H1 (cell line): ENCODE data around the gene SLC6A6. TPM values are rescaled to one million over a fixed set of nuclear protein-coding genes. Genes with fewer than 3 reads are reported as not detected.

ENCODE experiments used
- CTCF ChIA-PET: fragments of 300-600 bp; sonication (Branson Sonifier 250); formaldehyde crosslinking; loops from one replicate; lab custom pipeline; 2021; ENCODE audit not compliant: partially characterized antibody; lab: Charles Lee
- POLR2A ChIA-PET: fragments of 300-600 bp; sonication (Branson Sonifier 250); formaldehyde crosslinking; loops from one replicate; lab custom pipeline; 2021; ENCODE audit warnings: inconsistent platforms; ENCODE audit not compliant: partially characterized antibody; lab: Charles Lee
- DNase-seq, 2 experiments: peaks; one replicate each; pipeline versions ENCODE4 v3.0.0 to v3.0.0-alpha.2; 2010 to 2022; ENCODE audit warnings: low spot score in 2 of 2, low read depth in 1 of 2, mixed read lengths in 1 of 2
- FAIRE-seq: peaks from 2 replicates; lab custom pipeline; 2011; peaks lifted over from hg19 to GRCh38; lab: Jason Lieb, UNC
- H2AFZ ChIP-seq: 2 replicates; pipeline ENCODE4 v1.8.1; 2012; ENCODE audit warnings: low read length, inconsistent platforms
- H2AK5ac ChIP-seq: 2 replicates; pipeline ENCODE4 v1.6.1; 2013; ENCODE audit warnings: low read depth, low read length
- H2BK120ac ChIP-seq: replicated peaks from 2 replicates; pipeline ENCODE3; 2013; ENCODE audit warnings: low read depth, low read length, inconsistent platforms
- H2BK12ac ChIP-seq: 2 replicates; pipeline ENCODE4 v1.6.1; 2013; ENCODE audit warnings: low read depth, low read length
- H2BK15ac ChIP-seq: 2 replicates; pipeline ENCODE4 v1.6.1; 2013; ENCODE audit warnings: low read length
- H2BK20ac ChIP-seq: 2 replicates; pipeline ENCODE4 v1.6.1; 2013; ENCODE audit warnings: low read length
- H2BK5ac ChIP-seq: 2 replicates; pipeline ENCODE4 v1.6.1; 2013; ENCODE audit warnings: low read depth, low read length
- H3K14ac ChIP-seq: 2 replicates; pipeline ENCODE4 v1.6.1; 2013; ENCODE audit warnings: inconsistent platforms; ENCODE audit not compliant: insufficient read length
- H3K18ac ChIP-seq: 2 replicates; pipeline ENCODE4 v1.6.1; 2013; ENCODE audit warnings: low read length; ENCODE audit errors: extremely low read depth
- H3K23ac ChIP-seq: 2 replicates; pipeline ENCODE4 v1.6.1; 2013; ENCODE audit warnings: inconsistent platforms; ENCODE audit not compliant: insufficient read length
- H3K23me2 ChIP-seq: 2 replicates; pipeline ENCODE4 v1.6.1; 2013; ENCODE audit warnings: low read depth, low read length
- H3K27ac ChIP-seq: 2 replicates; pipeline ENCODE4 v1.6.1; 2011; ENCODE audit warnings: low read depth, low read length, inconsistent platforms
- H3K27me3 ChIP-seq, 4 experiments: replicated peaks in 1 of 4; 1 replicate in 1 of 4; 2 replicates in 3 of 4; pipeline versions ENCODE4 v1.6.1 to v1.8.1; 2011 to 2013; ENCODE audit warnings: low read length in 3 of 4, mild to moderate bottlenecking in 3 of 4, inconsistent platforms in 2 of 4, mixed read lengths in 2 of 4, moderate library complexity in 1 of 4; ENCODE audit not compliant: control insufficient read depth in 3 of 4, insufficient read depth in 3 of 4; ENCODE audit errors: extremely low read depth in 1 of 4
- H3K36me3 ChIP-seq, 4 experiments: 2 replicates each; pipeline versions ENCODE4 v1.6.1 to v1.8.1; 2011 to 2013; ENCODE audit warnings: mild to moderate bottlenecking in 4 of 4, low read length in 3 of 4, moderate library complexity in 2 of 4, control low read depth in 1 of 4, inconsistent platforms in 1 of 4; ENCODE audit not compliant: insufficient read depth in 4 of 4, control insufficient read depth in 2 of 4
- H3K4ac ChIP-seq: replicated peaks from 2 replicates; pipeline ENCODE3; 2013; ENCODE audit warnings: low read length, low read depth, mixed read lengths, inconsistent platforms; ENCODE audit not compliant: insufficient read length
- H3K4me1 ChIP-seq, 4 experiments: replicated peaks in 1 of 4; 1 replicate in 1 of 4; 2 replicates in 3 of 4; pipeline versions ENCODE4 v1.6.1 to v1.8.1; 2011 to 2013; ENCODE audit warnings: low read length in 3 of 4, inconsistent platforms in 2 of 4, mixed read lengths in 1 of 4; ENCODE audit not compliant: insufficient read depth in 4 of 4, control insufficient read depth in 3 of 4
- H3K4me2 ChIP-seq, 2 experiments: 2 replicates each; pipeline versions ENCODE4 v1.6.1 to v1.8.1; 2011 to 2013; ENCODE audit warnings: low read depth in 2 of 2, low read length in 2 of 2, control low read depth in 1 of 2, inconsistent platforms in 1 of 2, mild to moderate bottlenecking in 1 of 2; ENCODE audit not compliant: insufficient read depth in 1 of 2
- H3K4me3 ChIP-seq, 4 experiments: fragments of 200-600, 300-600 bp in 1 of 4; sonication (generic), shearing (Covaris generic), sonication (Bioruptor Twin) in 1 of 4; 2 replicates each; pipeline versions ENCODE4 v1.5.1 to v1.8.1; 2011 to 2016; ENCODE audit warnings: low read length in 4 of 4, low read depth in 3 of 4, control low read depth in 2 of 4, inconsistent platforms in 2 of 4, mild to moderate bottlenecking in 2 of 4, mixed read lengths in 1 of 4, moderate library complexity in 1 of 4; ENCODE audit not compliant: insufficient read depth in 2 of 4; ENCODE audit errors: extremely low read depth in 1 of 4
- H3K56ac ChIP-seq: replicated peaks from 2 replicates; pipeline ENCODE3; 2013; ENCODE audit warnings: low read depth, mild to moderate bottlenecking, mixed read lengths, low read length, inconsistent platforms; ENCODE audit not compliant: insufficient read length
- H3K79me1 ChIP-seq: 2 replicates; pipeline ENCODE4 v1.6.1; 2013; ENCODE audit warnings: low read depth, low read length, control low read depth
- H3K79me2 ChIP-seq, 2 experiments: 2 replicates each; pipeline versions ENCODE4 v1.6.1 to v1.8.1; 2012 to 2013; ENCODE audit warnings: low read length in 2 of 2, mild to moderate bottlenecking in 2 of 2, inconsistent platforms in 1 of 2; ENCODE audit not compliant: insufficient read depth in 2 of 2, control insufficient read depth in 1 of 2
- H3K9ac ChIP-seq, 4 experiments: replicated peaks in 1 of 4; 1 replicate in 1 of 4; 2 replicates in 3 of 4; pipeline versions ENCODE4 v1.6.1 to v1.8.1; 2011 to 2013; ENCODE audit warnings: low read depth in 3 of 4, low read length in 3 of 4, control low read depth in 2 of 4, mild to moderate bottlenecking in 2 of 4, moderate library complexity in 2 of 4, inconsistent platforms in 1 of 4; ENCODE audit errors: extremely low read depth in 1 of 4
- H3K9me3 ChIP-seq, 2 experiments: 2 replicates each; pipeline versions ENCODE4 v1.6.1 to v1.8.1; 2012 to 2013; ENCODE audit warnings: mild to moderate bottlenecking in 2 of 2, moderate library complexity in 2 of 2, control low read depth in 1 of 2, inconsistent platforms in 1 of 2, low read depth in 1 of 2, low read length in 1 of 2, mixed read lengths in 1 of 2; ENCODE audit not compliant: insufficient read depth in 2 of 2
- H4K20me1 ChIP-seq, 2 experiments: replicated peaks in 1 of 2; 2 replicates each; pipeline versions ENCODE3 to v1.8.1; 2011 to 2013; ENCODE audit warnings: inconsistent platforms in 2 of 2, low read length in 2 of 2, mild to moderate bottlenecking in 1 of 2; ENCODE audit not compliant: insufficient read depth in 2 of 2, control insufficient read depth in 1 of 2
- H4K5ac ChIP-seq: 2 replicates; pipeline ENCODE4 v1.6.1; 2013; ENCODE audit warnings: low read length, low read depth, mixed read lengths, inconsistent platforms; ENCODE audit not compliant: insufficient read length
- H4K8ac ChIP-seq: 2 replicates; pipeline ENCODE4 v1.8.0; 2013; ENCODE audit warnings: mild to moderate bottlenecking, moderate library complexity, low read length, inconsistent platforms; ENCODE audit not compliant: insufficient read depth; ENCODE audit errors: extremely low read depth
- H4K91ac ChIP-seq: replicated peaks from 2 replicates; pipeline ENCODE3; 2013; ENCODE audit warnings: low read length, mixed read lengths, inconsistent platforms; ENCODE audit not compliant: insufficient read length
- CBX5 ChIP-seq: fragments of 300-800, 300-1000 bp; sonication (generic); IDR thresholded peaks from 2 replicates; pipeline ENCODE4 v1.7.1; 2016; ENCODE audit warnings: antibody characterized with exemption, low read length, low read depth
- KDM5A ChIP-seq: fragments of 200-600 bp; IDR thresholded peaks from 2 replicates; pipeline ENCODE4 v1.7.1; 2012; ENCODE audit warnings: mild to moderate bottlenecking, low read length, inconsistent platforms, mixed read lengths
- SUZ12 ChIP-seq: fragments of 200-600 bp; sonication (generic); IDR thresholded peaks from 2 replicates; pipeline ENCODE4 v1.6.1; 2012; ENCODE audit warnings: mild to moderate bottlenecking, inconsistent platforms, low read length, moderate library complexity, mixed read lengths
- WGBS, 2 experiments: shearing (Covaris generic) in 1 of 2; methylation state at CpG; one replicate each; pipeline versions ENCODE4 v1.1.6 to v1.1.7; 2013 to 2015; ENCODE audit warnings: low lambda C conversion rate in 2 of 2, mixed read lengths in 2 of 2, inconsistent platforms in 1 of 2, low coverage in 1 of 2, missing lambda C conversion rate in 1 of 2; ENCODE audit not compliant: insufficient replicate concordance in 2 of 2, insufficient coverage in 1 of 2, insufficient read length in 1 of 2; ENCODE audit errors: extremely low coverage in 1 of 2, missing lambda C conversion rate in 1 of 2; 5-methylcytosine and 5-hydroxymethylcytosine counted together
- polyA plus RNA-seq, 7 experiments: library from polyadenylated mRNA; depleted of rRNA in 3 of 7; stranded (reverse) in 5 of 7; unstranded in 2 of 7; fragments of >200 nt in 5 of 7; fragments of 200-250 nt in 2 of 7; gene quantifications; 1 replicate in 5 of 7; 2 replicates in 1 of 7; 4 replicates in 1 of 7; pipeline versions ENCODE4 v1.2.1 to v1.2.3, GENCODE V29; 2011 to 2013; ENCODE audit warnings: missing spikeins in 2 of 7, mixed read lengths in 2 of 7
- total RNA-seq: library from RNA; stranded (reverse); fragmentation: NEBNext Ultra II Directional; extraction: Animal tissue kit (Norgen Biotek cat#: 25700); gene quantifications from 2 replicates; pipeline ENCODE4 v1.2.1, GENCODE V29; 2021

The SLC6A6 gene
- total and polyA plus RNA-seq, 2 of the 8 experiments (the other 6 are each of a cell fraction or from before 2014, with no cell fraction given), result 66.2 to 144 TPM

- no peak for FAIRE-seq
- POLR2A ChIA-PET, result interaction anchor here (1.1 to 3.5 kb wide), 5 partner anchors 9 to 142 kb away, joined by 4 to 17 read pairs (median 5); partner anchors contain the start of gene SLC6A6
- Histone ChIP-seq H3K4me3 (no peak overlapping the region), H2BK12ac (no peak overlapping the region), H2AK5ac (no peak overlapping the region), H3K9ac (no peak overlapping the region), H2AFZ (no peak overlapping the region), H3K4me2 (no peak overlapping the region; a peak in 1 of 4 replicates), H2BK20ac (no peak overlapping the region), H3K79me2 (peaks cover 3 to 79% of the 10 kb centered on the region in 2 experiments), H2BK15ac (no peak overlapping the region), H3K23ac (no peak overlapping the region), H3K56ac (no peak overlapping the region), H3K23me2 (no peaks in the 10 kb centered on the region), H2BK120ac (no peak overlapping the region), H3K14ac (no peak overlapping the region), H4K8ac (no peak overlapping the region), H2BK5ac (no peak overlapping the region), H4K5ac (no peak overlapping the region), H3K36me3 (no peaks in the 10 kb centered on the region), H4K91ac (no peak overlapping the region), H3K4me1 (peaks cover 21 to 47% (median 36%) of the 10 kb centered on the region in 4 experiments), H3K18ac (no peak overlapping the region), H3K9me3 (no peaks in the 10 kb centered on the region), H4K20me1 (peaks cover 15 to 46% of the 10 kb centered on the region in 2 experiments), H3K27me3 (no peaks in the 10 kb centered on the region), H3K4ac (no peak overlapping the region), H3K79me1 (peaks cover 20% of the 10 kb centered on the region), H3K27ac (no peak overlapping the region)
- CTCF ChIA-PET, result interaction anchor here (0.8 to 1.7 kb wide), 7 partner anchors 9 to 54 kb away, joined by 3 to 6 read pairs (median 3); no protein-coding TSS in a partner anchor
- WGBS, 2 experiments, result 51% methylated on average over 3 of the region's 3 CpGs; no CpG with 5 or more reads in 1 of the 2 experiments
- no peak for TF ChIP-seq CBX5
- TF ChIP-seq KDM5A, result no peak
- TF ChIP-seq SUZ12, result no peak
- no peak for DNase-seq
Observed at GRCh38 chr3:14423963-14424362, 21.6 kb downstream of the SLC6A6 start.
